Activated T-cell treated with anti-CD3 and anti-CD28 coated beads, Interleukin-2, amount 50 U/mL, for 1 hour (primary cell): ENCODE results near the gene JADE3.
A peak's percentile ranks its signal among the peaks of the same experiment; 100 is the strongest.
"Not testable (repeated sequence)": the region's sequence is repeated elsewhere in the genome, so short reads cannot be mapped to it uniquely, and the experiment has no call there.

Source experiments
- DNase-seq: peaks from one replicate; pipeline ENCODE4 v3.0.0-alpha.2; 2020

The JADE3 gene

GRCh38 chrX:46938589-46938988 lies 26.4 kb downstream of the JADE3 start:
- DNase-seq, result no peak

DNA sequence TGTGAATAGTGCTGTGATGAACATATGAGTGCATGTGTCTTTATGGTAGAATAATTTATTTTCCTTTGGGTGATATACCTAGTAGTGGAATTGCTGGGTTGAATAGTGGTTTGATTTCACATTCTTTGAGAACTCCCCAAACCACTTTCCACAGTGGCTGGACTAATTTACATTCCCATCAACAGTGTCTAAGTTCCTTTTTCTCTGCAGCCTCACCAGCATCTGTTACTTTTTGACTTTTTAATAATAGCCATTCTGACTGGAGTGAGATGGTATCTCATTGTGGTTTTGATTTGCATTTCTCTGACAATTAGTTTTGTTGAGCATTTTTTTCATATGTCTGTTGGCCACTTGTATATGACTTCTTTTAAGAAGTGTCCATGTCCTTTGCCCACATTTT lies 29.1 kb downstream of the JADE3 start:
- no peak for DNase-seq

GRCh38 chrX:46953137-46953527 lies 40.9 kb downstream of the JADE3 start:
- DNase-seq, result no peak

GRCh38 chrX:46953597-46953996 lies 41.4 kb downstream of the JADE3 start:
- no peak for DNase-seq

GRCh38 chrX:46954716-46955115 lies 42.5 kb downstream of the JADE3 start:
- DNase-seq, result no peak

DNA sequence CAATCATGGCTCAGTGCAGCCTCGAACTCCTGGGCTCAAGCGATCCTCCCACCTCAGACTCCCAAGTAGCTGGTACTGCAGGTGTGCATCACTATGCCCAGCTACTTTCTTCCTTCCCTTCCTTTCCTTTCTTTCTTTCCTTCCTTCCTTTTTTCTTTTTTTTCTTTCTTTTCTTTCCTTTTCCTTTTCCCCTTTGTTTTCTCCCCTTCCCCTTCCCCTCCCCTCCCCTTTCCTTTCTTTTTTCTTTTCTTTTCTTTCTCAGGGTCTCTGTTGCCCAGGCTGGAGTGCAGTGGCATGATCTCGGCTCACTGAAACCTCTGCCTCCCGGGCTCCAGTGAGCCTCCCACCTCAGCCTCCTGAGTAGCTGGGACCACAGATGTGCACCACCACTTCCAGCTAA lies 44.4 kb downstream of the JADE3 start:
- DNase-seq, result not testable (repeated sequence)

DNA sequence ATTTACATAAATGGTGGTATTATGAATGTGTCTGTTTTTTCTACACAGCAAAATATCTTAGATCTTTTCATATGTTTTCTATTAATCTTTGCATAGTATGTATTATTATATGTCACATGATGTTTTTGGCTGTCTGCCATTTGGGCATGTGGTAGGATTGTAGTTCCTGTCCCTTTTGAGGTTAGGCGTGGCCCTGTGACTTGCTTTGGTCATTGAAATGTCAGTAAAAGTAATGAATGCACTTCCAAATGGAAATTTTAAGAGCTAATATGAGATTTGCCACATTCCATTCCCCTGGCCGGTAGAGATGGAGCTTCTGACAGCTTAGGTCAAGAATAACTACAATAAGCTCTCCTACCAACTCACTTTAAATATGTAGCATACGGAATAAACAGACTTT lies 45.1 kb downstream of the JADE3 start:
- DNase-seq, result no peak

DNA sequence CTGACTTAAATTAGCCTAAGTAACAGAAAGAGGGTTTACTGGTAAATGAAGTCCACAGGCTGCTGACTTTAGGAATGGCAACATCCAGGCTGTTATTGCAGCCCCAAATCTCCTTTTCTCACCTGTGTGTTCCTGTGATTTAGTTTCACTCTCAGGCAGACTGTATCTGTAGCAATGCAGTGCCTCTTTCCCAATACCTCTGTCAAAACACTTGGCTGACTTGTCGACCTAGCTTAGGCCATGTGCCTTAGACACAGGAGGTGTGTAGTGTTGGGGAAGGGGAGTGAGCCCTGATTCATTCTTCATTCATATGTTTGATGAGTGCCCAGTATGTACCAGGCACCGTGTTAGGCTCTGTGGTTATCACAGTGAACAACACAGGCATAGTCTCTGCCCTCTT lies 46.9 kb downstream of the JADE3 start:
- no peak for DNase-seq

- DNase-seq, result no peak
These were observed 47.9 kb downstream of the JADE3 start for GRCh38 chrX:46959985-46960700.

GRCh38 chrX:46961097-46961496 lies 48.9 kb downstream of the JADE3 start:
- no peak for DNase-seq

GRCh38 chrX:46961574-46962283 lies 49.5 kb downstream of the JADE3 start:
- no peak for DNase-seq

GRCh38 chrX:46965125-46965758 lies 53.0 kb downstream of the JADE3 start:
- no peak for DNase-seq

DNA sequence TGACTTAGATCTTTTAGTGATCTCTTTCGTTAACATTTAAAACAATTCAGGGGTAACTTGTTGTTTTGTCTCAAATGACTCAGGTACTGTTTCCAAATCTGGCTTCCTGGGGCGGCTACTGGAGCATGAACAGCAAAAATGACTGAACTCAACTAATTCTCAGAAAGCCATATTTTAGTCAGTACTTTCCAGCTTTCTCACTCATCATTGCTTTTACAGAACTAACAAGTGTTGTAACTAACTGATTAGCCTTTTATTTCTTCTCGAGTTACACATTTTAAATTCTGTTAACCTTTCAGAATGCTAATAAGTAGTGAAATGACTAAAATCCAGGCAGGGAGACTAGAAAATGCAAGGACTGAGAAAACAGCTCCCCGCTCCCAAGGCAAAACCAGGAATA lies 55.3 kb downstream of the JADE3 start:
- DNase-seq, result no peak

- DNase-seq, result not testable (repeated sequence)
These were observed 64.8 kb downstream of the JADE3 start for GRCh38 chrX:46977046-46977445.

GRCh38 chrX:46978341-46979291 lies 66.4 kb downstream of the JADE3 start:
- peak; percentile 69 for DNase-seq

DNA sequence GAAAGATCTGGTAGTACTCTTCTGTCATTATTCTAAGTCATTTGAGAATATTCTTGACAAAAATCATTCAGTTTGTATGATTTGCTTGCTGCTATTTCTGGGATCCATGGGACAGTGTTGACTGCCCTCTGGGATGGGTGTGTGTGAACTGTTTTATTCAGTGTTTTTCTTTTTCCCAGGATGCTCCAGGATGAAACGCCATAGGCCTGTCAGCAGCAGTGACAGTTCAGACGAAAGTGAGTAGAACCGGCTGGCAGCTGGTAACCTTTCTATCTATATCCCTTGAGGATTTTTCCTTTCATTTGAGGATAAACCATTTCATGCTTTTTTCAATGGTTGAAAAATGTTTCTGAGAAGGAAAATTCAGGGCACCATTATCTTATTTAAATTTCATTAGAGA lies 72.5 kb downstream of the JADE3 start:
- DNase-seq, result no peak

DNA sequence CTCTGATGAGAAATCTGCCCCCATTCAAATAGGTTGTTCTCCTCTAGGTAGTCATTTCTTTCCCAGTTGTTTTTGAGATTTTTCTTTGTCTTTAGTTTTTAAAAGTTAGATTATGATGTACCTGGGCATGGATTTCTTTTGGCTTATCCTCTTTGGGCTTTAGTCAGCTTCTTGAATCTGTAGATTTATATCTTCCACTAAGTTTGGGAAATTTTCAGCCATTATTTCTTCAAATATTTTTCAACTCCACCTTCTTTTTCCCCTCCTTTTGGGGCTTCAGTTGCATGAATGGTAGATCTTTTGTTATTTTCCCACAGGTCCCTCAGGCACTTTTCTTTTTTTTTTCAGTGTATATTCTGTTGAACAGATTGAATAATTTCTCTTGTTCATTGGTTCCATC lies 77.3 kb downstream of the JADE3 start:
- no peak for DNase-seq

DNA sequence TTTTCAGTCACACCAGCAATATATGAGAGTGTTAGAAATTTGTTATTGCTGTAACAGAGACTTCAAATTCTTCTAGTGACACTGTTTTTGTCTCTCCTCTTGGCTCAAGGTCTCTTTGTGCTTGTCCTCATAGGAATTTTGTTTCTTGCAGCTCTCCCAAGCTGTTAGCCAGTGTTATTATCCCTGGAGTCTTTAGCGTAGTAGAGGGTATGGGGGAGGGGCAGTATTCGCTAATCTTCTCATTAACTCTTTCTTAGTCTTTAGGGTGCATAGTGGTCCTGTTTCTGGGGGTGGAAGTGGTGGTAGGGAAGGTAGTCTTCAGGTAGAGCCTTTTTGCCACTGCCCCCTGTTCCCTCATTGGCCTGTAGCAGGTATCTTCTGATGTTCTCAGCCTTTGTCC lies 79.4 kb downstream of the JADE3 start:
- DNase-seq, result no peak

DNA sequence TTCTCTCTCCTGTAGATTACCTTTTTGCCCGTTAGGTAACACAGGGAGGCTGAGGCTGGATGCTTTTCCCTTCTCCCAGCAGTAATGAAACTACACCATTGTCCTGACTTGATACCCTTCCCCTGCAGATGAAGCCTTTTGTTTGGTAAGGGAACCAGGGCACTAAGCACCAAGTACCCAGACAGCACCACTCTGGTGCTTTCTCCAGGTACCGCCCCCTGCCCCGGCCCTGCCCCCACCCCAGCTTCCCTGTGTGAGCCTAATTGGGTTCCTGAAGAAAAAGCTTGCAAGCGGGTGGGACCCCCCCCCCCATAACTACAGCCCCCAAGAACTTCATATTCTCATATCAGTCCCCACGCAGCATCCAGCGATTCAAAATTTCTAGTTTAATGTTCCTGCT lies 79.8 kb downstream of the JADE3 start:
- DNase-seq, result no peak

DNA sequence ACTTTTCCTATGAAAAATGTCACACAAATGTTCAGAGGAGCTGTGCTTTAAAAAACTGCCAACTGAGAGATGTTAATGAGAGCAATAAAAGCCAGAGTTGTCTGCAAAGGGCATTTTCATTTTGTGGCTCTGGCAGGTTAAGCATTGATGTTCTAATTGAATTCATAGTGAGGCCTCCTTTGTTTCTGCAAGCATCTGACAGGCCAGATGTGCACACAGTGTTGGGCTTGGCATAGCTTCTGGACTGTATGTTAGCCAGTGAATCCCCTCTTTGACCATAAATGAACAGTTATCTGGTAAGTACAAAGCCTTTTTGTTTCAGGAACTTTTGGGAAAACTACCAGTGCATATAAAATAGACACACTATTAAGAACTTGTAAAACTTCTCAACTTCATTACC lies 81.9 kb downstream of the JADE3 start:
- no peak for DNase-seq

DNA sequence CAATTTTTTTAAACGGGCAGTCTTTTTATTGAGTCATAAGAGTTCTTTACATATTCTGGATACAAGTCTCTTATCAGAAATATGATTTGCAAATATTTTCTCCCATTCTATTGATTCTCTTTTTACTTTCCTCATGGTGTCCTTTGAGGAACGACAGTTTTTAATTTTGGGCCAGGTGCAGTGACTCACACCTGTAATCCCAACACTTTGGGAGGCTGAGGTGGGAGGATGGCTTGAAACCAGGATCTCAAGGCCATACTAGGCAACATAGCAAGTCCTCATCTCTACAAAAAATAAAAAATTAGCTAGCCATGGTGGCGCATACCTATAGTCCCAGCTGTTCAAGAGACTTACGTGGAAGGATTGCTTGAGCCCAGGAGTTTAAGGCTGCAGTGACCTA lies 99.9 kb downstream of the JADE3 start:
- no peak for DNase-seq

DNA sequence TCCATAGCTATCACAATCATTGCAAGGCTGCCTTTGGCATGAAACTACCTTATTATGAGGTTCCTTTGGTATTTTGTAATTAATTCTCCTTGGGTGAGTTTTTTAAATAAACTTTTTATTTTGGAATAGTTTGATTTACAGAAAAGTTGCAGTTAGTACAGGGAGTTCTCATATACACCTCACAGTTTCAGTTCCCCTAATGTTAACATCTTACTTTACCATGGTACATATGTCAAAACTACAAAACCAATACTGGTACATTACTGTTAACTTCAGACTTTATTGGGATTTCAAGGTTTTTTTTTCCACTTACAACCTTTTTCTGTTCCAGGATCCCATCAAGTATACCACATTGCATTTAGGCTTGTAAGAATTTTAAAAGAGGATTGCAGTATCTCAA lies 114.0 kb downstream of the JADE3 start:
- no peak for DNase-seq

DNA sequence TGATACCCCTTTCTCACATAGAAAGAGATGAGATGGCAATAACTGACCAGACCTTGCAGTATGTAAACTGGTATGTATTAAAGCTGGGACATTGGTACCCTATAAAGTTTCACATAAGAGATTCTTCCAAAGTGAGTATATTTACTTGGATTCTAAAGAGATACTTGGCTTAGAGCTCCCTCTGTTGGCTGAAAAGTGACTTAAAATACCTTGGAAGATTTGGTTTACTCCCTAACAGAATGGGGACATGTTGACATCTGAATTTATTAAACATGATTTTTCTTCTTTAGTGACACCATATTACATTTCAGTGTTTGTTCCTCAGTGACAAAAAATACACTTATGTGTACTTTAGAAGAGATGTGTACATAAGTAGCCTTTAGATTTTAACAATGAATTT lies 118.1 kb downstream of the JADE3 start:
- no peak for DNase-seq
